Panc1 (cell line): ENCODE results near the gene UGGT1.

Source experiments
- CTCF ChIP-seq: fragments of 450-650 bp; IDR thresholded peaks from 2 replicates; pipeline ENCODE4 v1.5.1; 2017; ENCODE audit warnings: mild to moderate bottlenecking
- POLR2AphosphoS5 ChIP-seq: IDR thresholded peaks from 2 replicates; pipeline ENCODE4 v1.6.1; 2012; ENCODE audit warnings: mild to moderate bottlenecking, low read depth, low read length, moderate library complexity
- TF ChIP-seq, protein P1 (sequence below), 2 experiments: IDR thresholded peaks; 2 replicates each; pipeline ENCODE4 v1.6.1; 2011 to 2012; ENCODE audit warnings: low read depth in 2 of 2, control low read depth in 1 of 2, low read length in 1 of 2, mild to moderate bottlenecking in 1 of 2, moderate library complexity in 1 of 2; ENCODE audit not compliant: insufficient read depth in 1 of 2

DNA sequence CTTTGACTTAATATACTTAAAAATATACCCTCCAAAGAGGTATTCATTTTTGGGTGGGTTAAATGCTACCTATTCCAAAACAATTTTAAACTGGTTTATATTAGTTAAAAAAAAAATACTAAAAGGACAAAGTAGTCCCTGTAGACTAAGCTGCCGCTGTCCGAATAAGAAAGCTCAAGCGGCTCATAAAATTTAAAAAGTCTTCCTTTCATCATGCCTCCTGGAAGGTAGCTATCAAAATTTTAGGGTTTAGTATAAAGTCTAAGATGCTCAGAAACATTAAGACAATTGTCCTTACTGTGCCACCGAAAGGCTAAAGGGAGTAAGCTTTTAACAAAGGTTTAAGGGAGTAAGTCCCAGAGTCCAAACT, 440 bp upstream of the UGGT1 start:
- TF ChIP-seq POLR2AphosphoS5 (no peak), CTCF (no peak)
- TF ChIP-seq, protein P1, sequence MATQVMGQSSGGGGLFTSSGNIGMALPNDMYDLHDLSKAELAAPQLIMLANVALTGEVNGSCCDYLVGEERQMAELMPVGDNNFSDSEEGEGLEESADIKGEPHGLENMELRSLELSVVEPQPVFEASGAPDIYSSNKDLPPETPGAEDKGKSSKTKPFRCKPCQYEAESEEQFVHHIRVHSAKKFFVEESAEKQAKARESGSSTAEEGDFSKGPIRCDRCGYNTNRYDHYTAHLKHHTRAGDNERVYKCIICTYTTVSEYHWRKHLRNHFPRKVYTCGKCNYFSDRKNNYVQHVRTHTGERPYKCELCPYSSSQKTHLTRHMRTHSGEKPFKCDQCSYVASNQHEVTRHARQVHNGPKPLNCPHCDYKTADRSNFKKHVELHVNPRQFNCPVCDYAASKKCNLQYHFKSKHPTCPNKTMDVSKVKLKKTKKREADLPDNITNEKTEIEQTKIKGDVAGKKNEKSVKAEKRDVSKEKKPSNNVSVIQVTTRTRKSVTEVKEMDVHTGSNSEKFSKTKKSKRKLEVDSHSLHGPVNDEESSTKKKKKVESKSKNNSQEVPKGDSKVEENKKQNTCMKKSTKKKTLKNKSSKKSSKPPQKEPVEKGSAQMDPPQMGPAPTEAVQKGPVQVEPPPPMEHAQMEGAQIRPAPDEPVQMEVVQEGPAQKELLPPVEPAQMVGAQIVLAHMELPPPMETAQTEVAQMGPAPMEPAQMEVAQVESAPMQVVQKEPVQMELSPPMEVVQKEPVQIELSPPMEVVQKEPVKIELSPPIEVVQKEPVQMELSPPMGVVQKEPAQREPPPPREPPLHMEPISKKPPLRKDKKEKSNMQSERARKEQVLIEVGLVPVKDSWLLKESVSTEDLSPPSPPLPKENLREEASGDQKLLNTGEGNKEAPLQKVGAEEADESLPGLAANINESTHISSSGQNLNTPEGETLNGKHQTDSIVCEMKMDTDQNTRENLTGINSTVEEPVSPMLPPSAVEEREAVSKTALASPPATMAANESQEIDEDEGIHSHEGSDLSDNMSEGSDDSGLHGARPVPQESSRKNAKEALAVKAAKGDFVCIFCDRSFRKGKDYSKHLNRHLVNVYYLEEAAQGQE (IDR thresholded peaks at IDR 0.05; ENCODE audit: insufficient read depth in 1 of 2, low read depth in 2 of 2, low read length in 1 of 2) = no peak
